ENCODE data around the gene NEK7. TPM values are rescaled to one million over a fixed set of nuclear protein-coding genes. Genes with fewer than 3 reads are reported as not detected.

Gene NEK7
- total and polyA plus RNA-seq, 2 of the 8 experiments (the other 6 are each of a cell fraction or from before 2014, with no cell fraction given): 5.1 to 10.0 TPM

DNA sequence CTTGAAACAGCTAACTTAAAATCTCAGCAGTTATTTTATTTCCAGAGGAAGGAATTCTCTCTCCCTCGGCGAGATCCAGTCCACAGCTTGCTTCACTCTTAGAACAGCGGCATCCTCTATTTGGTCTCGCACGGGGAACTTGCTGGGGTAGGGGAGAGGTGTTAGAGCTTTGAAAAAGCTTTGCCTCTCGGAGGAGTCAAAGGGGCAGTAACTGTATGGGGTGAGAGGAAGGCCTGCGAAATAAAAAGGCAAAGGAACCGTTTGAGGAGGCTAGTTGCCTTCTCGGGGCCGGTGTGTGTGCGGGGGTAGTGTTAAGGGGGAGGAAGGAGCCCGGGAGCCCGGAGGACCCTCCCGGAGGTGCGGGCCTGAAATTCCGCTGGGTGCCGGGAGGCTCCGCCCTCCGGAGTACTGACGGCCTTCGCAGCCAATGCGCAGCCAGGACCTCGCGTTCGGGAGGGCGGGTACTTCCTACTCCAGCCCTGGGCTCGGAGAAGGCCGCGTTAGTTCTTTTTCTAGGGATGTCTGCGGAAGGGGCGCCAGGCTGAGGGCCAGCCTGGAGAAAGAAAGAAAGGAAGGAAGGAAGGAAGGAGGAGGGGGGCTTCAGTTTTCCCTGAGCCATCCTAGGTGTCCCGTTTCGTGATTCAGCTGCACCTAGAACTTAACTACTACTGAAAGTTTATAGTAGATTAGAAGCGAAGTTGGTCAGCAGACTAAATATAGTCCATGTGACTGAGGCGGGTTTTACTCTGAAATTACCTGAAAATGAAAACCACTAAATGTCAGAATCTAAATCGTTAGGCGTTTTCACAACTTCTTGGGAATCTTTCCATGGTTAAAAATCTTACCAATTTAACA lies 2.2 kb downstream of the NEK7 start (continued):
- TF ChIP-seq KDM5A (IDR thresholded peaks at IDR 0.05; ENCODE audit: low read length): no peak
- TF ChIP-seq RAD21 (IDR thresholded peaks at IDR 0.05 in 1 of 2, conservative IDR thresholded peaks at IDR 0.05 in 1 of 2; ENCODE audit: low read depth in 2 of 2, low read length in 2 of 2): no peak
- TF ChIP-seq, protein P1, sequence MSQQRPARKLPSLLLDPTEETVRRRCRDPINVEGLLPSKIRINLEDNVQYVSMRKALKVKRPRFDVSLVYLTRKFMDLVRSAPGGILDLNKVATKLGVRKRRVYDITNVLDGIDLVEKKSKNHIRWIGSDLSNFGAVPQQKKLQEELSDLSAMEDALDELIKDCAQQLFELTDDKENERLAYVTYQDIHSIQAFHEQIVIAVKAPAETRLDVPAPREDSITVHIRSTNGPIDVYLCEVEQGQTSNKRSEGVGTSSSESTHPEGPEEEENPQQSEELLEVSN (IDR thresholded peaks at IDR 0.05): no peak; the same call in 1 of the 2 replicates
- no peak for TF ChIP-seq CREB1 (IDR thresholded peaks at IDR 0.05)
- TF ChIP-seq SP1 (IDR thresholded peaks at IDR 0.05; ENCODE audit: low read depth, low read length): peak; percentile 89
- peak; percentile 67; the same call in 1 of the 2 replicates for TF ChIP-seq SP4 (IDR thresholded peaks at IDR 0.05; ENCODE audit: low read length)
- TF ChIP-seq TEAD4 (IDR thresholded peaks at IDR 0.05; ENCODE audit: low read depth, low read length): 0 out of 2 replicates have a peak, but pooled peaks have one; percentile 13
- no peak for TF ChIP-seq NRF1 (IDR thresholded peaks at IDR 0.05; ENCODE audit: low read depth, low read length)
- TF ChIP-seq, protein P2, sequence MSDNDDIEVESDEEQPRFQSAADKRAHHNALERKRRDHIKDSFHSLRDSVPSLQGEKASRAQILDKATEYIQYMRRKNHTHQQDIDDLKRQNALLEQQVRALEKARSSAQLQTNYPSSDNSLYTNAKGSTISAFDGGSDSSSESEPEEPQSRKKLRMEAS (IDR thresholded peaks at IDR 0.05): no peak; the same call in 1 of the 2 replicates
- peak; percentile 66 for TF ChIP-seq PHF8 (conservative IDR thresholded peaks at IDR 0.05; ENCODE audit: low read depth, low read length)
- no peak for TF ChIP-seq JUND (IDR thresholded peaks at IDR 0.05; ENCODE audit: low read length)
- TF ChIP-seq POLR2AphosphoS5 (IDR thresholded peaks at IDR 0.05; ENCODE audit: low read depth, low read length): peak; percentile 86
- TF ChIP-seq BCL11A (IDR thresholded peaks at IDR 0.05; ENCODE audit: low read depth in 2 of 2, low read length in 2 of 2): no peak
- TF ChIP-seq FOSL1 (IDR thresholded peaks at IDR 0.05; ENCODE audit: insufficient read depth, low read depth, low read length): no peak
- no peak for TF ChIP-seq HDAC2 (IDR thresholded peaks at IDR 0.05; ENCODE audit: borderline replicate concordance in 1 of 2, low read depth in 2 of 2, low read length in 2 of 2)
- TF ChIP-seq YY1 (IDR thresholded peaks at IDR 0.05; ENCODE audit: low read depth, low read length): no peak
- TF ChIP-seq CTBP2 (IDR thresholded peaks at IDR 0.05; ENCODE audit: borderline replicate concordance, insufficient read depth, insufficient read length, low read length): no peak
- TF ChIP-seq SRF (IDR thresholded peaks at IDR 0.05; ENCODE audit: low read depth, low read length): no peak

All from H1 (cell line).